DMS153 treated with DMSO at 0.1 percent for 48 hours (cell line): ENCODE data around the gene CDRT15L2.
"Not testable (repeated sequence)": the region's sequence is repeated elsewhere in the genome, so short reads cannot be mapped to it uniquely, and the experiment has no call there.

Experiments used
- DNase-seq: peaks from one replicate; lab custom pipeline; 2025; ENCODE audit not compliant: unreplicated experiment; lab: John Stamatoyannopoulos, UW

CDRT15L2 gene

DNA sequence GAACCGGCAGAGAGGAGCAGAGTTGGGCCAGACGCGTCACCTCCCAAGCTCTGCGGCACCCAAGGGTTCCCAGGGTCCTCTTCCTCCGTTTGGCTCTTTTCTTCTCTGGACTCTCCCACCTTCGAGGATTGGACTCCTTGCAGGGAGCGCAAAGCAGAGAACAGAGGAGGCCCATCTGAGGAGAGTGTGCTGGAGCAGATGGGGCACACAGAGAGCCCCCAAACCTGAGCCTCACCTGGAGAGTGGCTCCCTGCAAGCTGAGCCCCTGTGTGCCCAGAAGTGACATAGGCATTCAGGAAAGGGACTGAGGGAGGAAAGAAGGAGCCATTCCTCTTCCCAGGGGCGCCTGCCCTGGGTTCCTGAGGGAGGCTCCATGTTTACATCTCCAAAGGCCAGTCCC is 6.3 kb upstream of the CDRT15L2 start:
- DNase-seq, result not testable (repeated sequence)

DNA sequence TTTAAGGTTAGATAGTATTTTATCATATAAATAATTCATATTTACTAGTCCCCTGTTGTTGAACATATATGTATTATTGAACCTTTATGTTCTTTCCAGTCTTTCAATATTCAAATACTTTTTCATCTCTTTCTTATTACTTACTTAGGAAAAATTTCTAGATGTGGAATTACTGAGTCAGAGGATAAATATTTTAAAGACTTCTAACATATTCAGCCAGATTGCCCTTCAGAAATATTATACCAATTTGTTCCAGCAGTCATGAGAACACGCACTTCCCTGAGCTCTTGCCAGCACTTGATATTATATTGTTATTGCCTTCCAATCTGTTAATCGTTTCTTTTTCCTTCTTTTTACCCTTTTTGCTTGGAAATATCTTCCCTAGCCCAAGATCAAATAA is 4.5 kb upstream of the CDRT15L2 start:
- DNase-seq, result not testable (repeated sequence)

DNA sequence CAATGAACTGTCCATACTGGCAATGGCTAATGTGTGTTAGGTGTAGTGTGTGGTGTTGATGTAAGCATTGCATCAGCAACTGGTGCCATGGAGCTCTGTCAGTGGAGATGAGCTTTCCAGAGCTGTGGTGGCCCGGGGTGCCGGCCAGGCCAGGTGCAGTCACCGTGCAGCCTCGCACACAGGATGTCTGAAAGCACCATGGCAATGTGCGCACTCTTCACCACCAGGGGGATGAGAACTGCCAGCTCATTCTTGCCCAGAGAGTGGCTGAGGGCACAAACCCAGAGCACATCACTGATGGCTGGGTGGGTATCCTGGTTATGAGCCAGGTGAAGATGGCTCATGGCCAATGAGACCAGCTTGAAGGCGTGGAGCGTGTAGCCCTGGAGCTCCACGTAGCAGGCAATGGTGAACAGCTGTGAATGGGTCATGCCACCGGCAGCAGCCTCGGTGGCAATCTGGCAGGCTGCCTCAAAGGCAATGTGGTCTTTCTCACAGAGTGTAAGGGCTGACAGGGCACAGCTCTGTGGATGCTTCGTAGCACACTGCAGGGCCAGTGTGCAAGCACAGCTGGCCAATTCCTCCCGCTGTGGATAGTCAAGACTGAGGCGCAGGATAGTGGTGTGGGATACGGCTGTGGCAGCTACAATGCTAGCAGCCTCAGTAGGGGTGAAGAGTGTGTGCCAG is 4.5 kb downstream of the CDRT15L2 start:
- not testable (repeated sequence) for DNase-seq

DNA sequence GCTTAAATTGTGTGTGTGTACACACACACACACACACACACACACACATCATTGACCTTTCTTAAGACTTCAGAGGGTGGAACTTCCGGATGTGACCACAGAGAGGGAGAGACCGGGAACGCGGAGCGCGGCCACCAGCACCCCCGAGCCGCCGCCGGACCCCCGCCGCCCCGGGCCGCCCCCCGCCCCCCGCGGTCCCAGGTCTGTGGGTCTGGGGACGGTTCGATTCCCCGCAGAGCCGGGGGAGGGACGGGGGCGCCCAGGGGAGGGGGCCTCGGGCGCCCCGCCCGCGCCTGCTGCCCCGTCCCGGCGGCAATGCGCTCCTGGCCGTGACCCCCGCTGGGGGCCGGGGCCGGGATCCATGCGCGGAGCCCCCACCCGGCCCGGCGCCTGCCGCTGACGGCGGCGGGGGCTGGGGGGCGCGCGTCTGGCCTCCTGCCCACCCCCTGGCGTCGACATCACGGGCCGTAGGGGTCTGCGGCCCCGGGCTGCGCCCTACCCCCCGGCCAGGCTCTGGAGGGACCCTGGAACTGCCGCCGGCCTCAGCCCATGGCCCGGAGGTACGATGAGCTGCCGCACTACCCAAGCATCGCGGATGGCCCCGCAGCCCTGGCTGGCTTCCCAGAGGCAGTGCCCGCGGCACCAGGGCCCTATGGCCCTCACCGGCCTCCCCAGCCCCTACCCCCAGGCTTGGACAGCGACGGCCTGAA is 9.4 kb downstream of the CDRT15L2 start:
- not testable (repeated sequence) for DNase-seq

DNA sequence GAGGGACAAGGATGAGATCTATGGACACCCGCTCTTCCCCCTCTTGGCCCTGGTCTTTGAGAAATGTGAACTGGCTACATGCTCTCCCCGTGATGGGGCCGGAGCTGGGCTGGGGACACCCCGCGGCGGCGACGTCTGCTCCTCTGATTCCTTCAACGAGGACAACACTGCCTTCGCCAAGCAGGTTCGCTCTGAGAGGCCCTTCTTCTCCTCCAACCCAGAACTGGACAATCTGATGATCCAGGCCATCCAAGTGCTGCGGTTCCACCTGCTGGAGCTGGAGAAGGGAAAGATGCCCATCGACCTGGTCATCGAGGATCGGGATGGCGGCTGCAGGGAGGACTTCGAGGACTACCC is 9.9 kb downstream of the CDRT15L2 start:
- not testable (repeated sequence) for DNase-seq

DNA sequence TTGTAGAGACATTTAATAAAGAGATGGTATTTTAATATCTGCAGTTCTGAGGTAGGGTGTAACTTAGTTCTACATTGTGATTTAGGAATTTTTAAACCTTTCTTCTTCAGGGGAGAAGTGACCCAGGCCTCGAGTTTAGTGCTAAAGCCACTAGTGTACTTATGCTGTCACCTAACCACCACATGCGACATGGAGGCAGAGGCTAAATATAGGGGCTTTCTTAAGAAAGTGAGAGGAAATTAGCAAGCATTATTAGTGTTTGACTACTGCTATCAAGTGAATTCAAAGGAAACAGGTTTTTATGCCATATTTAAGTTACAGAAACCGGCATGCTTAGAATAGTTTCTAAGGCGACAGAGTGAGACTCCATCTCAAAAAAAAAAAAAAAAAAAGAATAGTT is 11.5 kb downstream of the CDRT15L2 start:
- not testable (repeated sequence) for DNase-seq

DNA sequence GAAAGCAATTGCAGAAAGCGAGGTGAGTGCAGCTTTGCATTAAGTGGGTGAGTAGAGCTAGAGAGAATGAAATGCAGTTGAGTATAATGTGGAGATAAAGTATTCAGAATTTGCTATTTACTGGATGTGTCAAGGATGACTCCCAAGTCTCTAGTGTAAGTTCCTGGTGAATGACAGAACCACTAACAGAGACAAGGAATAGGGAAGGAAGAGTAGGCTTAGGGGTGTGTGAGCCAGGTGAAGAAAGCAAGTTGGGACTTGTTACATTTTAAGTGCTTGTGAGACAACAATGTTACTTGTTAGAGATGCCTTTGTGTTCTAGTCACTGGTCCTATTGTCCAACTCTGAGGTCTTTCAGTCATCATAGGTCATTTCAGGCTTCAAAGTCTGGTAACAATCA is 26.0 kb downstream of the CDRT15L2 start:
- DNase-seq, result not testable (repeated sequence)

DNA sequence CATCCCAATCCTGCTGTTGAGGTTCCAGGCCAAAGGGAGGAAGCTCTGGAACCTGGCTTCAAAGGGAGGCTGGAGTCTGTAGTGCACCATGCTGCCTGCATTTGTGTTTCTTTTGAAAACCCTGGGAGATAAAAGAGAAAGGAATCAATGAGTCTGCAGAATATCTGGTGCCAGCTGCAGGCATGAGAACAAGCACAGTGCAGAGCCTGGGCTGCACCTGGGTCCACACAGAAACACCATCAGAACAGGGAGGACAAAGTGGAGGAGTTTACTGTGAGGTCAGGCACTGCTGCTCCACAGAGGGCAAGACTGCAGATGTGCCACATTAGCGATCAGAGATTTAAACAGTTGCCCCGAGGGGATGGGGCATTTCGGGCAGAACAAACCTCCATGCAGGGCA is 30.0 kb downstream of the CDRT15L2 start:
- DNase-seq, result not testable (repeated sequence)

DNA sequence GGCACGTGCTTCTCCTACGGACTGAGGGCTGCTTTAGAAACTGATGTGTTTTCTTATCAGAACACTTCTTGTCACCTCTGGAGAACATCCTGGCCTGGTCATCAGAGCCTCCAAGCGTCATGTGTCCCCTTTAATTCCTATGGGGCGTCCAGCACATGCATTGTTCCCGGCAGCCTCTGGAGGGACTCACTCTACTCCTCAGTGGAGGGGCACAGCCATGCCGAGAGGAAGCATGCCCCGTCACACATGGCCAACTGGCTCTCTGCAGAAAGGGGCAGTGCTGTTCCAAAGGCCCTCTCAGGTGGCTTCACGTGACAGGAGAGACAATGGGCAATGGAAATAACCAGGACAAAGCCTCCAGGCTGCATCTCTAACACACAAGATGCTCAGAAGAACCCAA is 31.8 kb downstream of the CDRT15L2 start:
- DNase-seq, result no peak

DNA sequence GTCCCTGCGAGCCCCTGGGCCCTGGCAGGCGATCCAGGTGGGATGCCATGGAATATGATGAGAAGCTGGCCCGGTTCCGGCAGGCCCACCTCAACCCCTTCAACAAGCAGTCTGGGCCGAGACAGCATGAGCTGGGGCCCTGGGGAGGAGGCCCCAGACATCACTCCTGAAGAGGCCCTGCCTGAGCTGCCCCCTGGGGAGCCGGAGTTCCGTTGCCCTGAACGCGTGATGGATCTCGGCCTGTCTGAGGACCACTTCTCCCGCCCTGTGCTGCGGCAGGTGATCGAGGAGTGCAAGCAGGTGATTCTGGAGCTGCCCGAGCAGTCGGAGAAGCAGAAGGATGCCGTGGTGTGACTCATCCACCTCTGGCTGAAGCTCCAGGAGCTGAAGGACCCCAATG is 33.1 kb downstream of the CDRT15L2 start:
- no peak for DNase-seq

DNA sequence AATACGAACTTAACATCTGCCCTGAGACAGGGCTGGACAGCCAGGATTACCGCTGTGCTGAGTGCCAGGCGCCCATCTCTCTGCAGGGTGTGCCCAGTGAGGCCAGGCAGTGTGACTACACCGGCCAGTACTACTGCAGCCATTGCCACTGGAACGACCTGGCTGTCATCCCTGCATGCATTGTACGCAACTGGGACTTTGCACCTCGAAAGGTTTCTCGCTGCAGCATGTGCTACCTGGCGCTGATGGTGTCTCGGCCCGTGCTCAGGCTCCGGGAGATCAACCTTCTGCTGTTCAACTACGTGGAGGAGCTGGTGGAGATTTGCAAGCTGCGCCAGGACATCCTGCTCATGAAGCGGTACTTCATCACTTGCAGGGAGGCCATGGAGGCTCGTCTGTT is 33.7 kb downstream of the CDRT15L2 start:
- no peak for DNase-seq

DNA sequence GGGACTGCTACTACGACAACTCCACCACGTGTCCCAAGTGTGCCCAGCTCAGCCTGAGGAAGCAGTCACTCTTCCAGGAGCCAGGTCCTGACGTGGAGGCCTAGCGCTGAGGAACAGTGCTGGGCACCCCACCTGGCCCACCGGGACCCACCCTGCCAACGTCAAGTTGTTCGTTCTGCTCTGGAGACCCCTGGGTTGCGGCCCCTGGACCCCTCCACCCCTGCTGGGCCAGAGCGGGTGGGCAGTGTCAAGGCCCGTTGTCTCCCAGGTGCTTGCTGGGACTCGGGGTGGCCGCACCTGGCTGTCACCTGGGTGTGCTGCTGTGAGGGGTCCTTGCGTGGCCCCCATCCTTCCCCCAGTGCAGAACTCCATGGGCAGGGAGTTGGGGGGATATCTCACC is 34.4 kb downstream of the CDRT15L2 start:
- no peak for DNase-seq

DNA sequence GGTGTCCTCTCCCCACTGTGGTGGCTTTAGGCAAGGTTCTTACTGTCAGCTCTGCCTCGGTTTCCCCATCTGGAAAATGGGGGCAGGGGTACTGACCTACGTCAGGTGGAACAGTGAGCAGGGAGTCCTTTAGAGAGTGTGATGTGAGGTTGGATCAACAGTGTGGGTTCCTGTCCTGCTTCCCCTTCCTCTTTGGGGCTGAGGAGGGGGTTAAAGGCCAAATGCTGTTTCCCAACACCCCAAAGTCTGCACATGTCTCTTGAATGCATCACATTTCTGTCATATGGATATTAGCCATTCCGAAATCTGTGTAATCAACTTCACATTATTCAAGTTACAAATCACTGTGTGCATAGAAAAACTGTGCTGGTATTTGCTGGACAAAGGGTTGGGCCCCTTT is 35.9 kb downstream of the CDRT15L2 start:
- not testable (repeated sequence) for DNase-seq
